LNCAP (cell line): ENCODE measurements around the gene ABCG2.

ENCODE experiments used
- CTCF ChIP-seq: fragments of 450-650 bp; IDR thresholded peaks from 2 replicates; pipeline ENCODE4 v1.5.1; 2017; ENCODE audit warnings: mild to moderate bottlenecking

Gene ABCG2

DNA sequence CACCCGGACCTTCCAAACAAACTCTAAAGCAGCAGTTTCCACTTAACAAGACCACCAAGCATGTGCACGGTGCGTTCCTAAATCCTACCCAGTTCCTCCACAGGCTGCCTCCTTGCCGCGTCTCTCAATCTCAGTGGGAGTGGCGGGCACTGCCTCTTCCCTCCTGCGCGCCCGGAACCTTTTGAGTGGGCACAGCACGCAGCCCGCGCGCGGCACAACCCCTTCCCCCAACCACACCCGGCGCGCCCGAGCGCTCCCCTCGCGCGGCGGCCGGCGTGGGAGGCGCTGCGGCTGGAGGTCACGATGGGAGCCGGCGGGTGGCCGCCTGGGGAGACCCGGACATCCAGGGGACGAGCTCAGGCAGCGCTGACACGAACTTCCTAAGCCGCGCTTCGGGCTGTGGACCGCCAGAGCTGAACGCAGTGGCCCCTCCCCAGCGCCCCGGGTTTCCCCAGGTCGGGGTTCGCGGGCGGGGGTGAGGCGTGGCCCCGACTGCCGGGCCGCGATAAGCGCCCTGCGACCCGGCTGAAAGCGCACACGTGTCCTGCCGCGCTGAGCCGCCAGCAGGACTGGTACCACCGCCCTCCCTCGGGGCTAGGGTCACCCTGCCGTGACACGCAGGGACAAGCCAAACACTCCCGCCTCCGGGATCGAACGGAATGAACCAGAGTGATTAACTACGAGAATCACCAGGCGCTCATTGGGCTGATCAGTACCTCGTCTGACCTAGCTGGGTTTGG is at the start of gene ABCG2:
Gene ABCG2 (minus strand): TSS at position 151 of the 740 bp plus-strand sequence. CDS start 18,644 bp downstream, outside the sequence.
- no peak for TF ChIP-seq CTCF

DNA sequence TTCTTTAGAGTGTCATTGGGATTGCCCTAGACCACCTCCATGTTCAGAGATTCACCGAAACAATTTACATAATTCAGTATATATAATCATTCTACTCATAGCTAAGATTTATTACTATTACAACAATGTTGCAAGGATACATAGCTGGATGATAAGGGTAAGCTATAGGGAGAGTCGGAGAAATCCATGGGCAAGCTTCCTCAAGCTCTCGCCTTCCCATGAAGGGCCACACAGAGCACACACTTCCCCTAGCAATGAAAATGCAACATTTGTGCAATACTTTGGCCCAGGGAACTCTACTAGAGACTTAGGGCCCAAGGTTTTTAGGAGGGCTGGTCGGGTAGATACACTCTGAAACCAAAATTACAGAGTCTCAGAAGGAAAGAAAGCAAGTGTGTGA is 49.7 kb upstream of the ABCG2 start:
- TF ChIP-seq CTCF, result no peak

GRCh38 chr4:88207171-88207570 is 48.7 kb upstream of the ABCG2 start:
- TF ChIP-seq CTCF, result no peak

- no peak; the same call in 1 of the 2 replicates for TF ChIP-seq CTCF
Observed at GRCh38 chr4:88204882-88205281, 46.4 kb upstream of the ABCG2 start.

DNA sequence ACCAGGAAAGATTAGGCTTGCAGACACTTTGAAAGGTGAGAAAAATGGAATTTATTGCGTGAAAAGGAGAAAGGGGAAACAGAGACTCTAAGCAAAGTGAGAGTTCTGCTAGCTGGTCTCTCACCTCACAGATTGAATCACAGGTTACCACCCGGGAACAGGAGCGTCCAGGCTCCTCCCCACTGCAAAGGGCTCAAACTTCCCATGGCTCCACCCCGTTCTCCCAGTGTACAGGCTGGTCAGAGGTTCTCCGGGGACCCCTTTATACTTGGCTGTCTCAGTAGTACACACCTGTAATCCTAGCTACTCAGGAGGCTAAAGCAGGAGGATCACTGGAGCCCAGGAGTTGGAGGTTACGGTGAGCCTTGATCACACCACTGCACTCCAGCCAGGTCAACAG is 44.0 kb upstream of the ABCG2 start:
- TF ChIP-seq CTCF, result no peak

DNA sequence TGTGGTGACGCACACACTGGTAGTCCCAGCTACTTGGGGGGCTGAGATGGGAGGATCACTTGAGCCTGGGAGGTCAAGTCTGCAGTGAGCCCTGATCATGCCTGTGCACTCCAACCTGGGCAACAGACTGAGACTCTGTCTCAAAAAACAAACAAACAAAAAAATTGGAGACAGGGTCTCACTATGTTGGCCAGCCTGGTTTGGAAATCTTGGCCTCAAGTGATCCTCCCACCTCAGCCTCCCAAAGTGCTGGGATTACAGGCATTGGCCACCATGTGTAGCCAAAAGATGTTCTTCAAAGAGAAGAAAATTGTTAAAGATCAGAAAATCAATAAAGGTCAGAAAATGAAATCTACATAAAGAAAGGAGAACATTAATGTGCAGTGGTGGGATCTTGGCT is 41.7 kb upstream of the ABCG2 start:
- no peak for TF ChIP-seq CTCF

GRCh38 chr4:88196523-88197185 is 38.2 kb upstream of the ABCG2 start:
- TF ChIP-seq CTCF, result no peak
